Liver (tissue), 9 donors: Measurements from ENCODE around the gene SP2. TPM values are rescaled to one million over a fixed set of nuclear protein-coding genes. Genes with fewer than 3 reads are reported as not detected.
A peak's percentile ranks its signal among the peaks of the same experiment; 100 is the strongest.

Source experiments
- DNase-seq: peaks from one replicate; pipeline ENCODE4 v3.0.0-alpha.2; 2017; ENCODE audit warnings: low spot score
- H3K27ac ChIP-seq, 2 donors: one replicate each; pipeline ENCODE4 v1.7.0; 2013; ENCODE audit warnings: inconsistent platforms in 2 of 2, low read length in 2 of 2, control low read depth in 1 of 2, low read depth in 1 of 2, mild to moderate bottlenecking in 1 of 2
- H3K27me3 ChIP-seq, 4 donors: one replicate each; pipeline versions ENCODE4 v1.6.1 to v1.7.0; 2013; ENCODE audit warnings: low read length in 3 of 4, inconsistent platforms in 1 of 4, mild to moderate bottlenecking in 1 of 4, moderate library complexity in 1 of 4; ENCODE audit not compliant: control insufficient read depth in 4 of 4, insufficient read depth in 4 of 4
- H3K36me3 ChIP-seq, 4 donors: one replicate each; pipeline versions ENCODE4 v1.6.1 to v1.7.0; 2013; ENCODE audit warnings: low read length in 3 of 4, mild to moderate bottlenecking in 3 of 4, low read depth in 1 of 4, moderate library complexity in 1 of 4; ENCODE audit not compliant: control insufficient read depth in 4 of 4, insufficient read depth in 3 of 4
- H3K4me1 ChIP-seq, 4 donors: one replicate each; pipeline versions ENCODE4 v1.6.1 to v1.7.0; 2013; ENCODE audit warnings: low read length in 3 of 4, mild to moderate bottlenecking in 3 of 4, moderate library complexity in 1 of 4; ENCODE audit not compliant: control insufficient read depth in 4 of 4, insufficient read depth in 4 of 4
- H3K4me3 ChIP-seq, 3 donors: one replicate each; pipeline versions ENCODE4 v1.6.1 to v1.7.0; 2013; ENCODE audit warnings: low read length in 3 of 3, control low read depth in 1 of 3, low read depth in 1 of 3, mild to moderate bottlenecking in 1 of 3
- H3K9ac ChIP-seq, 2 donors: one replicate each; pipeline ENCODE4 v1.7.0; 2013; ENCODE audit warnings: low read length in 2 of 2, mild to moderate bottlenecking in 2 of 2, moderate library complexity in 2 of 2, control low read depth in 1 of 2, low read depth in 1 of 2
- H3K9me3 ChIP-seq, 4 donors: one replicate each; pipeline versions ENCODE4 v1.6.1 to v1.7.0; 2013; ENCODE audit warnings: low read length in 3 of 4; ENCODE audit not compliant: control insufficient read depth in 4 of 4
- ATF3 ChIP-seq: IDR thresholded peaks from 2 replicates; pipeline ENCODE4 v1.6.1; 2016; ENCODE audit warnings: antibody characterized with exemption
- CTCF ChIP-seq: fragments of 150-350 bp; IDR thresholded peaks from 2 replicates; pipeline ENCODE4 v1.5.1; 2017; ENCODE audit warnings: improper control_type of control experiment, low read depth, low read length; ENCODE audit not compliant: missing input control
- EGR1 ChIP-seq, 2 donors: IDR thresholded peaks; 2 replicates each; pipeline ENCODE4 v1.6.1; 2016 to 2018; ENCODE audit warnings: antibody characterized with exemption in 2 of 2, low read depth in 2 of 2
- HNF4A ChIP-seq, 2 donors: conservative IDR thresholded peaks; 2 replicates each; pipeline ENCODE4 v1.6.1; 2016; ENCODE audit warnings: antibody characterized with exemption in 2 of 2, mild to moderate bottlenecking in 2 of 2
- RXRA ChIP-seq, 2 donors: IDR thresholded peaks; 2 replicates each; pipeline ENCODE4 v1.6.1; 2017 to 2018; ENCODE audit warnings: antibody characterized with exemption in 2 of 2, mild to moderate bottlenecking in 1 of 2
- SP1 ChIP-seq: IDR thresholded peaks from 2 replicates; pipeline ENCODE4 v1.6.1; 2018; ENCODE audit warnings: antibody characterized with exemption, mild to moderate bottlenecking
- TAF1 ChIP-seq: conservative IDR thresholded peaks from 2 replicates; pipeline ENCODE4 v1.6.1; 2016; ENCODE audit warnings: antibody characterized with exemption, mild to moderate bottlenecking
- YY1 ChIP-seq: IDR thresholded peaks from 2 replicates; pipeline ENCODE4 v1.6.1; 2016; ENCODE audit warnings: antibody characterized with exemption, mild to moderate bottlenecking
- WGBS: extraction: QIAGEN DNeasy Blood & Tissue Kit; methylation state at CpG from one replicate; pipeline ENCODE4 v1.1.7; 2013; 5-methylcytosine and 5-hydroxymethylcytosine counted together
- polyA plus RNA-seq, 2 donors: library from polyadenylated mRNA; stranded (reverse) in 1 of 2; unstranded in 1 of 2; fragments of 200-250 nt in 1 of 2; fragments of >200 nt in 1 of 2; fragmentation: Nextera tagmentation in 1 of 2; extraction: Ambion mirVana in 1 of 2; gene quantifications; one replicate each; pipeline versions ENCODE4 v1.2.1 to v1.2.3, GENCODE V29; 2013 to 2015
- total RNA-seq, 2 donors: library from RNA; depleted of rRNA; stranded (reverse); fragments of >200 nt; gene quantifications; one replicate each; pipeline ENCODE4 v1.2.3, GENCODE V29; 2014
- TF ChIP-seq, protein P1 (sequence below): IDR thresholded peaks from 2 replicates; pipeline ENCODE4 v1.6.1; 2016; ENCODE audit warnings: antibody characterized with exemption, mild to moderate bottlenecking
- donor health status: healthy.
- donor health status: healthy.
- donor health status: healthy.
- donor health status: healthy.
- donor health status: healthy.

The SP2 gene
- total and polyA plus RNA-seq, 4 donors, result 2.2 to 5.7 (median 3.8) TPM

DNA sequence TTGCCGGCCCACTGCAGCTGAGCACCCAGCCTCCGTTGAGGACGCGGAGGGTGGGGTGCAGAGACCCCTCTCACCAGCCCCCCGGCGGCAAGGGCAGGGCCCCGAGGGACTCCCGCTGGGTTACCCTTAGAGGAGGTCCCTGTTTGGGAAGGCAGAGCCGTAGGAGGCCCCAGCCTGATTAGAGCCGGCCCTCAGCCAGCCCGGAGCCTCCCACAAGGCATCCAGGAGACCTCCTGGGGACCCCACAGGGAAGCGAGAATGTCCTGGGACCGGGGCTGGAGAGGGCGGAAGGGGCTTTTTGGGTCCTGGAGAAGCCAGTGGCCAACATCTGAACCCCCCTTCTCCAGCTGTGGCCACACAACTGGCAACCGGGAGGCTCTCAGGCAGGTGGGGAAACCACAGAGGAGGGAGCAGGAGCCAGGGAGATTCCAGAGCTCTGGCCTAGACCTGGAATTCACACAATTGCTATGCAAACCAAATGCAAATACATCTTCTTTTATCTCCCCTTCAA lies 23.3 kb upstream of the SP2 start (continued):
- no peak for TF ChIP-seq CTCF
- no peak for TF ChIP-seq ATF3

GRCh38 chr17:47873200-47874090 lies 22.6 kb upstream of the SP2 start:
- 77% methylated on average over 4 of the region's 4 CpGs for WGBS
- H3K27me3 ChIP-seq, result peaks cover 0 to 5% (median 0%) of the 10 kb centered on the region in 4 donors

GRCh38 chr17:47875011-47875985 lies 20.7 kb upstream of the SP2 start:
- DNase-seq, result no peak
- Histone ChIP-seq H3K9me3 (no peaks in the 10 kb centered on the region), H3K4me1 (peaks cover 0 to 9% (median 8%) of the 10 kb centered on the region in 4 donors), H3K27ac (no peak overlapping the region), H3K27me3 (peaks cover 0 to 3% (median 0%) of the 10 kb centered on the region in 4 donors), H3K36me3 (no peaks in the 10 kb centered on the region), H3K4me3 (no peak overlapping the region), H3K9ac (no peak overlapping the region)
- TF ChIP-seq RXRA (IDR thresholded peaks at IDR 0.05) (peak; percentile 70 to 77), TAF1 (no peak), SP1 (peak; percentile 31), HNF4A (conservative IDR thresholded peaks at IDR 0.05) (peak; percentile 41 to 47)
- WGBS, result 61% methylated on average over 11 of the region's 11 CpGs

More at GRCh38 chr17:47873200-47874090, 22.6 kb upstream of the SP2 start:
- H3K4me3 ChIP-seq, result no peak overlapping the region
- peaks cover 0 to 9% (median 8%) of the 10 kb centered on the region in 4 donors for H3K4me1 ChIP-seq
- no peak for DNase-seq
- H3K9ac ChIP-seq, result no peak overlapping the region
- TF ChIP-seq EGR1 (IDR thresholded peaks at IDR 0.05; ENCODE audit: low read depth in 2 of 2), result no peak
- no peak for TF ChIP-seq TAF1
- no peak for TF ChIP-seq HNF4A (conservative IDR thresholded peaks at IDR 0.05)
- TF ChIP-seq, protein P1, sequence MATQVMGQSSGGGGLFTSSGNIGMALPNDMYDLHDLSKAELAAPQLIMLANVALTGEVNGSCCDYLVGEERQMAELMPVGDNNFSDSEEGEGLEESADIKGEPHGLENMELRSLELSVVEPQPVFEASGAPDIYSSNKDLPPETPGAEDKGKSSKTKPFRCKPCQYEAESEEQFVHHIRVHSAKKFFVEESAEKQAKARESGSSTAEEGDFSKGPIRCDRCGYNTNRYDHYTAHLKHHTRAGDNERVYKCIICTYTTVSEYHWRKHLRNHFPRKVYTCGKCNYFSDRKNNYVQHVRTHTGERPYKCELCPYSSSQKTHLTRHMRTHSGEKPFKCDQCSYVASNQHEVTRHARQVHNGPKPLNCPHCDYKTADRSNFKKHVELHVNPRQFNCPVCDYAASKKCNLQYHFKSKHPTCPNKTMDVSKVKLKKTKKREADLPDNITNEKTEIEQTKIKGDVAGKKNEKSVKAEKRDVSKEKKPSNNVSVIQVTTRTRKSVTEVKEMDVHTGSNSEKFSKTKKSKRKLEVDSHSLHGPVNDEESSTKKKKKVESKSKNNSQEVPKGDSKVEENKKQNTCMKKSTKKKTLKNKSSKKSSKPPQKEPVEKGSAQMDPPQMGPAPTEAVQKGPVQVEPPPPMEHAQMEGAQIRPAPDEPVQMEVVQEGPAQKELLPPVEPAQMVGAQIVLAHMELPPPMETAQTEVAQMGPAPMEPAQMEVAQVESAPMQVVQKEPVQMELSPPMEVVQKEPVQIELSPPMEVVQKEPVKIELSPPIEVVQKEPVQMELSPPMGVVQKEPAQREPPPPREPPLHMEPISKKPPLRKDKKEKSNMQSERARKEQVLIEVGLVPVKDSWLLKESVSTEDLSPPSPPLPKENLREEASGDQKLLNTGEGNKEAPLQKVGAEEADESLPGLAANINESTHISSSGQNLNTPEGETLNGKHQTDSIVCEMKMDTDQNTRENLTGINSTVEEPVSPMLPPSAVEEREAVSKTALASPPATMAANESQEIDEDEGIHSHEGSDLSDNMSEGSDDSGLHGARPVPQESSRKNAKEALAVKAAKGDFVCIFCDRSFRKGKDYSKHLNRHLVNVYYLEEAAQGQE, result no peak
- TF ChIP-seq YY1, result no peak
- H3K36me3 ChIP-seq, result no peaks in the 10 kb centered on the region
- no peaks in the 10 kb centered on the region for H3K9me3 ChIP-seq
- no peak overlapping the region for H3K27ac ChIP-seq
